ENCODE results near the gene CENPU. TPM values are rescaled to one million over a fixed set of nuclear protein-coding genes. Genes with fewer than 3 reads are reported as not detected.

The CENPU gene
- total RNA-seq, 4 donors from 2014 or later, result 5.4 to 29.8 (median 9.4) TPM

GRCh38 chr4:184721254-184721653 lies 12.6 kb downstream of the CENPU start:
- DNase-seq (ENCODE audit: low spot score in 2 of 2), result no peak
- TF ChIP-seq EP300 (IDR thresholded peaks at IDR 0.05) (no peak), CTCF (IDR thresholded peaks at IDR 0.05) (no peak), POLR2A (IDR thresholded peaks at IDR 0.05) (no peak), POLR2AphosphoS5 (IDR thresholded peaks at IDR 0.05) (no peak)
- no peaks in the 10 kb centered on the region for H3K27me3 ChIP-seq
- H3K4me1 ChIP-seq, result no peaks in the 10 kb centered on the region
- peaks cover 8% of the 10 kb centered on the region for H3K36me3 ChIP-seq
- no peak overlapping the region for H3K4me3 ChIP-seq
- no peaks in the 10 kb centered on the region for H3K9me3 ChIP-seq
- H3K27ac ChIP-seq, result no peak overlapping the region

GRCh38 chr4:184719407-184719806 lies 14.5 kb downstream of the CENPU start:
- TF ChIP-seq POLR2A (IDR thresholded peaks at IDR 0.05), result no peak
- TF ChIP-seq EP300 (IDR thresholded peaks at IDR 0.05), result no peak
- no peak for TF ChIP-seq CTCF (IDR thresholded peaks at IDR 0.05)
- no peak for TF ChIP-seq POLR2AphosphoS5 (IDR thresholded peaks at IDR 0.05)
- H3K36me3 ChIP-seq, result peaks cover 11% of the 10 kb centered on the region
- 93% methylated on average over 3 of the region's 3 CpGs for WGBS

GRCh38 chr4:184715526-184715925 lies 18.4 kb downstream of the CENPU start:
- TF ChIP-seq POLR2A (IDR thresholded peaks at IDR 0.05), result no peak
- TF ChIP-seq EP300 (IDR thresholded peaks at IDR 0.05), result no peak
- TF ChIP-seq CTCF (IDR thresholded peaks at IDR 0.05), result no peak
- TF ChIP-seq POLR2AphosphoS5 (IDR thresholded peaks at IDR 0.05), result no peak
- H3K9me3 ChIP-seq, result no peaks in the 10 kb centered on the region
- WGBS, result 93% methylated on average over 4 of the region's 4 CpGs
- no peak overlapping the region for H3K27ac ChIP-seq
- no peak overlapping the region for H3K4me3 ChIP-seq
- H3K36me3 ChIP-seq, result peaks cover 10% of the 10 kb centered on the region
- H3K27me3 ChIP-seq, result no peaks in the 10 kb centered on the region
- no peaks in the 10 kb centered on the region for H3K4me1 ChIP-seq
- DNase-seq (ENCODE audit: low spot score in 2 of 2), result no peak

More at GRCh38 chr4:184719407-184719806, 14.5 kb downstream of the CENPU start:
- H3K4me1 ChIP-seq, result no peaks in the 10 kb centered on the region
- H3K4me3 ChIP-seq, result no peak overlapping the region
- H3K27me3 ChIP-seq, result no peaks in the 10 kb centered on the region
- no peak for DNase-seq (ENCODE audit: low spot score in 2 of 2)
- H3K27ac ChIP-seq, result no peak overlapping the region
- H3K9me3 ChIP-seq, result no peaks in the 10 kb centered on the region

- TF ChIP-seq CTCF (IDR thresholded peaks at IDR 0.05) (no peak), POLR2AphosphoS5 (IDR thresholded peaks at IDR 0.05) (no peak), EP300 (IDR thresholded peaks at IDR 0.05) (no peak), POLR2A (IDR thresholded peaks at IDR 0.05) (no peak)
- H3K9me3 ChIP-seq, result no peaks in the 10 kb centered on the region
- WGBS, result 94% methylated on average over 2 of the region's 2 CpGs
- peaks cover 10% of the 10 kb centered on the region for H3K36me3 ChIP-seq
- H3K4me3 ChIP-seq, result no peak overlapping the region
- H3K27ac ChIP-seq, result no peak overlapping the region
- H3K27me3 ChIP-seq, result no peaks in the 10 kb centered on the region
- no peaks in the 10 kb centered on the region for H3K4me1 ChIP-seq
- DNase-seq (ENCODE audit: low spot score in 2 of 2), result no peak
Measured at GRCh38 chr4:184713887-184714286, 20.0 kb downstream of the CENPU start.

GRCh38 chr4:184712322-184712721 lies 21.6 kb downstream of the CENPU start:
- no peaks in the 10 kb centered on the region for H3K4me1 ChIP-seq
- no peaks in the 10 kb centered on the region for H3K27me3 ChIP-seq
- H3K4me3 ChIP-seq, result no peak overlapping the region
- no peaks in the 10 kb centered on the region for H3K9me3 ChIP-seq
- DNase-seq (ENCODE audit: low spot score in 2 of 2), result no peak
- no peak for TF ChIP-seq CTCF (IDR thresholded peaks at IDR 0.05)
- no peak for TF ChIP-seq POLR2A (IDR thresholded peaks at IDR 0.05)
- no peak for TF ChIP-seq EP300 (IDR thresholded peaks at IDR 0.05)
- TF ChIP-seq POLR2AphosphoS5 (IDR thresholded peaks at IDR 0.05), result no peak
- H3K27ac ChIP-seq, result no peak overlapping the region
- peaks cover 10% of the 10 kb centered on the region for H3K36me3 ChIP-seq

Measured in suprapubic skin (tissue), 4 donors.